Upper lobe of left lung (tissue), 6 donors: Measurements from ENCODE around the gene ERO1A. TPM values are rescaled to one million over a fixed set of nuclear protein-coding genes. Genes with fewer than 3 reads are reported as not detected.

Experiments used
- ATAC-seq, 2 donors: fragments of 200-7000 bp; cut with Tn5 transposase; one replicate each; pipeline ENCODE4 v1.9.1; 2022; ENCODE audit warnings: mild to moderate bottlenecking in 2 of 2, moderate library complexity in 2 of 2; ENCODE audit not compliant: low FRiP score in 2 of 2
- DNase-seq, 2 donors: peaks; one replicate each; pipeline ENCODE4 v3.0.0-alpha.2; 2019 to 2020
- H3K27ac ChIP-seq, 4 donors: fragments of 200-600 bp; sonication (generic); one replicate each; pipeline ENCODE4 v1.5.1; 2016 to 2019
- H3K27me3 ChIP-seq, 4 donors: fragments of 200-600 bp; sonication (generic); one replicate each; pipeline ENCODE4 v1.5.1; 2017 to 2019
- H3K36me3 ChIP-seq, 4 donors: fragments of 200-600 bp; sonication (generic); one replicate each; pipeline ENCODE4 v1.5.1; 2016 to 2019
- H3K4me1 ChIP-seq, 4 donors: fragments of 200-600 bp; sonication (generic); one replicate each; pipeline ENCODE4 v1.5.1; 2018 to 2019
- H3K4me3 ChIP-seq, 4 donors: fragments of 200-600 bp; sonication (generic); one replicate each; pipeline ENCODE4 v1.5.1; 2017 to 2019; ENCODE audit warnings: mild to moderate bottlenecking in 2 of 4, moderate library complexity in 1 of 4
- H3K9me3 ChIP-seq, 4 donors: fragments of 200-600 bp; sonication (generic); one replicate each; pipeline ENCODE4 v1.5.1; 2018 to 2019
- CTCF ChIP-seq, 6 experiments: fragments of 450-650 bp in 4 of 6; fragments of 200-600 bp in 2 of 6; sonication (generic) in 2 of 6; IDR thresholded peaks; one replicate each; pipeline ENCODE4 v1.5.1; 2016 to 2019; ENCODE audit warnings: antibody characterized with exemption in 6 of 6
- EP300 ChIP-seq, 4 donors: sonication (generic); formaldehyde crosslinking; IDR thresholded peaks; one replicate each; pipeline ENCODE4 v1.5.1; 2017; ENCODE audit warnings: antibody characterized with exemption in 4 of 4, control low read depth in 2 of 4
- POLR2A ChIP-seq, 4 donors: fragments of 450-650 bp; IDR thresholded peaks; one replicate each; pipeline ENCODE4 v1.5.1; 2016 to 2017; ENCODE audit warnings: antibody characterized with exemption in 4 of 4, mild to moderate bottlenecking in 2 of 4
- POLR2AphosphoS5 ChIP-seq, 2 donors: sonication (generic); formaldehyde crosslinking; IDR thresholded peaks; one replicate each; pipeline ENCODE4 v1.5.1; 2017; ENCODE audit warnings: antibody characterized with exemption in 2 of 2
- WGBS, 2 donors: methylation state at CpG; one replicate each; pipeline ENCODE4 v1.1.5; 2017 to 2018; 5-methylcytosine and 5-hydroxymethylcytosine counted together
- total RNA-seq, 6 donors: library from RNA; depleted of rRNA in 4 of 6; stranded (reverse); fragments of >200 nt in 4 of 6; gene quantifications; one replicate each; pipeline versions ENCODE4 v1.1.0 to v1.2.1, GENCODE V29; 2016 to 2021
- donor health status: DM: no; HTN: no; CAD: no; lungs with moderate emphysema.
- donor health status: DM: no; HTN: yes; CAD: no; lungs with severe emphysema.

Gene ERO1A
- total RNA-seq, 6 donors from 2014 or later: 36.4 to 63.4 (median 50.9) TPM

GRCh38 chr14:52701223-52701622, 5.9 kb upstream of the ERO1A start:
- Histone ChIP-seq H3K36me3 (no peaks in the 10 kb centered on the region), H3K27me3 (no peaks in the 10 kb centered on the region), H3K4me1 (peaks cover 9 to 25% (median 17%) of the 10 kb centered on the region in 4 donors), H3K4me3 (no peak overlapping the region), H3K27ac (peak overlapping the region; percentile 52 to 79 (median 64)), H3K9me3 (no peaks in the 10 kb centered on the region)
- no peak for ATAC-seq
- TF ChIP-seq POLR2A (IDR thresholded peaks at IDR 0.05) (no peak), POLR2AphosphoS5 (IDR thresholded peaks at IDR 0.05) (no peak), EP300 (IDR thresholded peaks at IDR 0.05) (no peak), CTCF (IDR thresholded peaks at IDR 0.05) (no peak)
- WGBS, 2 donors: 69 to 76% methylated on average over 3 of the region's 3 CpGs
- DNase-seq: no peak

GRCh38 chr14:52700701-52701172, 5.4 kb upstream of the ERO1A start:
- peaks cover 7 to 24% (median 16%) of the 10 kb centered on the region in 4 donors for H3K4me1 ChIP-seq
- no peak for TF ChIP-seq POLR2A (IDR thresholded peaks at IDR 0.05)
- no peak for TF ChIP-seq CTCF (IDR thresholded peaks at IDR 0.05)
- no peak for TF ChIP-seq EP300 (IDR thresholded peaks at IDR 0.05)
- no peak for TF ChIP-seq POLR2AphosphoS5 (IDR thresholded peaks at IDR 0.05)
- H3K36me3 ChIP-seq: no peaks in the 10 kb centered on the region
- peak overlapping the region; percentile 52 to 79 (median 64) for H3K27ac ChIP-seq
- WGBS, 2 donors: 24 to 28% methylated on average over 2 of the region's 2 CpGs
- H3K4me3 ChIP-seq: no peak overlapping the region
- no peak for DNase-seq
- no peaks in the 10 kb centered on the region for H3K27me3 ChIP-seq
- no peaks in the 10 kb centered on the region for H3K9me3 ChIP-seq
- no peak for ATAC-seq

- ATAC-seq (peak; percentile 42 to 58), DNase-seq (peak in 1 of 2 donors; percentile 73)
- Histone ChIP-seq H3K9me3 (no peaks in the 10 kb centered on the region), H3K4me3 (peak overlapping the region; percentile 73 to 92 (median 80)), H3K27ac (peak overlapping the region; percentile 95 to 99 (median 98)), H3K4me1 (peaks cover 14 to 37% (median 33%) of the 10 kb centered on the region in 4 donors), H3K27me3 (no peaks in the 10 kb centered on the region), H3K36me3 (no peaks in the 10 kb centered on the region)
- 0 to 2% methylated on average over 7 to 39 of the region's 46 CpGs for WGBS, 2 donors
- TF ChIP-seq CTCF (IDR thresholded peaks at IDR 0.05) (peak in 1 of 6 experiments; percentile 12), POLR2AphosphoS5 (IDR thresholded peaks at IDR 0.05) (no peak)
These were observed 437 bp downstream of the ERO1A start for GRCh38 chr14:52694761-52695480.

GRCh38 chr14:52693532-52693931, 1.8 kb downstream of the ERO1A start:
- Histone ChIP-seq H3K4me1 (peaks cover 14 to 37% (median 33%) of the 10 kb centered on the region in 4 donors), H3K4me3 (no peak overlapping the region), H3K27me3 (no peaks in the 10 kb centered on the region), H3K27ac (no peak overlapping the region), H3K9me3 (no peaks in the 10 kb centered on the region), H3K36me3 (no peaks in the 10 kb centered on the region)
- no peak for TF ChIP-seq CTCF (IDR thresholded peaks at IDR 0.05)
- TF ChIP-seq POLR2A (IDR thresholded peaks at IDR 0.05): no peak
- TF ChIP-seq EP300 (IDR thresholded peaks at IDR 0.05): no peak
- ATAC-seq (no peak), DNase-seq (no peak)
- 91 to 92% methylated on average over 7 of the region's 7 CpGs for WGBS, 2 donors

- ATAC-seq (no peak), DNase-seq (no peak)
- Histone ChIP-seq H3K36me3 (no peaks in the 10 kb centered on the region), H3K9me3 (no peaks in the 10 kb centered on the region), H3K4me3 (no peak overlapping the region), H3K27ac (no peak overlapping the region), H3K27me3 (no peaks in the 10 kb centered on the region), H3K4me1 (peaks cover 14 to 40% (median 33%) of the 10 kb centered on the region in 4 donors)
- TF ChIP-seq POLR2A (IDR thresholded peaks at IDR 0.05) (no peak), EP300 (IDR thresholded peaks at IDR 0.05) (no peak), CTCF (IDR thresholded peaks at IDR 0.05) (no peak), POLR2AphosphoS5 (IDR thresholded peaks at IDR 0.05) (no peak)
- WGBS, 2 donors: 67 to 74% methylated on average over 3 of the region's 3 CpGs
These were observed 2.3 kb downstream of the ERO1A start for GRCh38 chr14:52693036-52693435.
